CD14-positive monocyte (primary cell): ENCODE data around the gene HSPB9. TPM values are rescaled to one million over a fixed set of nuclear protein-coding genes. Genes with fewer than 3 reads are reported as not detected.

Experiments
- DNase-seq, 3 donors: peaks; one replicate each; pipeline ENCODE4 v3.0.0-alpha.2; 2011 to 2022
- H2AFZ ChIP-seq: 2 replicates; pipeline ENCODE4 v1.6.0; 2012; ENCODE audit warnings: mild to moderate bottlenecking, low read depth, low read length, inconsistent platforms; ENCODE audit not compliant: insufficient read depth, poor library complexity, severe bottlenecking
- H3K27ac ChIP-seq, 2 donors: 1 replicate in 1 of 2; 2 replicates in 1 of 2; pipeline ENCODE4 v1.5.1; 2012 to 2013; ENCODE audit warnings: low read length in 2 of 2, control low read depth in 1 of 2, inconsistent platforms in 1 of 2, low read depth in 1 of 2, mild to moderate bottlenecking in 1 of 2
- H3K27me3 ChIP-seq, 2 donors: one replicate each; pipeline versions ENCODE4 v1.6.0 to v1.6.1; 2011 to 2013; ENCODE audit warnings: low read length in 2 of 2; ENCODE audit not compliant: control insufficient read depth in 2 of 2, insufficient read depth in 2 of 2
- H3K36me3 ChIP-seq, 2 donors: replicated peaks in 1 of 2; 1 replicate in 1 of 2; 2 replicates in 1 of 2; pipeline versions ENCODE4 v1.5.1 to v1.6.1; 2012 to 2013; ENCODE audit warnings: low read length in 2 of 2, control low read depth in 1 of 2, inconsistent platforms in 1 of 2, mild to moderate bottlenecking in 1 of 2; ENCODE audit not compliant: insufficient read depth in 2 of 2, control insufficient read depth in 1 of 2
- H3K4me1 ChIP-seq, 2 donors: 1 replicate in 1 of 2; 2 replicates in 1 of 2; pipeline versions ENCODE4 v1.5.1 to v1.6.1; 2012 to 2013; ENCODE audit warnings: low read length in 2 of 2, control low read depth in 1 of 2, inconsistent platforms in 1 of 2, mild to moderate bottlenecking in 1 of 2, moderate library complexity in 1 of 2; ENCODE audit not compliant: insufficient read depth in 2 of 2, control insufficient read depth in 1 of 2
- H3K4me2 ChIP-seq: replicated peaks from 2 replicates; pipeline ENCODE3; 2012; ENCODE audit warnings: low read length, moderate library complexity, mild to moderate bottlenecking; ENCODE audit not compliant: poor library complexity, severe bottlenecking; ENCODE audit errors: extremely low read depth
- H3K4me3 ChIP-seq, 3 experiments: fragments of 200-600 bp in 1 of 3; sonication (generic) in 1 of 3; replicated peaks in 1 of 3; 1 replicate in 2 of 3; 2 replicates in 1 of 3; pipeline ENCODE4 v1.5.1; 2011 to 2013; ENCODE audit warnings: low read length in 3 of 3, mild to moderate bottlenecking in 3 of 3, control low read depth in 2 of 3, low read depth in 2 of 3, inconsistent platforms in 1 of 3, moderate library complexity in 1 of 3
- H3K79me2 ChIP-seq: 2 replicates; pipeline ENCODE4 v1.6.0; 2012; ENCODE audit warnings: mild to moderate bottlenecking, control low read depth, inconsistent platforms, low read length, moderate library complexity; ENCODE audit not compliant: insufficient read depth
- H3K9ac ChIP-seq: 2 replicates; pipeline ENCODE4 v1.6.0; 2017; ENCODE audit warnings: low read length, mild to moderate bottlenecking; ENCODE audit not compliant: insufficient read depth, poor library complexity, severe bottlenecking
- H3K9me3 ChIP-seq, 2 donors: replicated peaks in 1 of 2; 1 replicate in 1 of 2; 2 replicates in 1 of 2; pipeline versions ENCODE4 v1.5.1 to v1.6.1; 2012 to 2013; ENCODE audit warnings: low read length in 2 of 2, control low read depth in 1 of 2; ENCODE audit not compliant: control insufficient read depth in 1 of 2, insufficient read depth in 1 of 2
- H4K20me1 ChIP-seq: 2 replicates; pipeline ENCODE4 v1.6.0; 2012; ENCODE audit warnings: mild to moderate bottlenecking, low read length, control low read depth, moderate library complexity; ENCODE audit not compliant: insufficient read depth
- H3K27ac Mint-ChIP-seq, 7 donors: one replicate each; pipeline ENCODE4 v1.8.0; 2020; ENCODE audit warnings: mild to moderate bottlenecking in 7 of 7, mixed read lengths in 7 of 7, moderate library complexity in 6 of 7, inconsistent platforms in 2 of 7
- H3K27me3 Mint-ChIP-seq, 3 donors: one replicate each; pipeline ENCODE4 v1.8.0; 2021 to 2022; ENCODE audit warnings: low read depth in 3 of 3, mild to moderate bottlenecking in 3 of 3, mixed read lengths in 3 of 3, moderate library complexity in 3 of 3, inconsistent platforms in 1 of 3
- H3K36me3 Mint-ChIP-seq, 2 donors: one replicate each; pipeline ENCODE4 v1.8.0; 2020; ENCODE audit warnings: mixed read lengths in 2 of 2, inconsistent platforms in 1 of 2, mild to moderate bottlenecking in 1 of 2
- H3K4me1 Mint-ChIP-seq: one replicate; pipeline ENCODE4 v1.8.0; 2020; ENCODE audit warnings: mild to moderate bottlenecking, mixed read lengths
- H3K4me3 Mint-ChIP-seq, 2 donors: one replicate each; pipeline ENCODE4 v1.8.0; 2020; ENCODE audit warnings: mild to moderate bottlenecking in 2 of 2, mixed read lengths in 2 of 2, moderate library complexity in 1 of 2
- H3K9me3 Mint-ChIP-seq, 7 donors: one replicate each; pipeline ENCODE4 v1.8.0; 2020 to 2022; ENCODE audit warnings: mixed read lengths in 7 of 7, mild to moderate bottlenecking in 6 of 7, moderate library complexity in 6 of 7, inconsistent platforms in 2 of 7
- WGBS: methylation state at CpG from one replicate; pipeline ENCODE4 v1.1.5; 2013; ENCODE audit warnings: missing lambda C conversion rate; ENCODE audit not compliant: insufficient coverage; 5-methylcytosine and 5-hydroxymethylcytosine counted together
- intact Hi-C, 2 donors: fragments of 100-400 bp; cut with micrococcal nuclease; formaldehyde crosslinking; loops; one replicate each; pipeline versions ENCODE4 v1.15.0 to v1.15.1; 2023
- polyA plus RNA-seq, 3 donors: library from polyadenylated mRNA; depleted of rRNA in 1 of 3; unstranded in 2 of 3; stranded (reverse) in 1 of 3; fragments of 300-500 nt in 2 of 3; fragments of >200 nt in 1 of 3; fragmentation: Illumina TruSeq in 2 of 3; gene quantifications; 1 replicate in 2 of 3; 2 replicates in 1 of 3; pipeline ENCODE4 v1.2.3, GENCODE V29; 2012 to 2021
- TF ChIP-seq, protein P1 (sequence below): fragments of 200-600 bp; IDR thresholded peaks from one replicate; pipeline ENCODE4 v1.8.0; 2022; ENCODE audit warnings: antibody characterized with exemption, mild to moderate bottlenecking

Gene HSPB9
- polyA plus RNA-seq, 3 donors, result 0.04 TPM; not detected in 2

DNA sequence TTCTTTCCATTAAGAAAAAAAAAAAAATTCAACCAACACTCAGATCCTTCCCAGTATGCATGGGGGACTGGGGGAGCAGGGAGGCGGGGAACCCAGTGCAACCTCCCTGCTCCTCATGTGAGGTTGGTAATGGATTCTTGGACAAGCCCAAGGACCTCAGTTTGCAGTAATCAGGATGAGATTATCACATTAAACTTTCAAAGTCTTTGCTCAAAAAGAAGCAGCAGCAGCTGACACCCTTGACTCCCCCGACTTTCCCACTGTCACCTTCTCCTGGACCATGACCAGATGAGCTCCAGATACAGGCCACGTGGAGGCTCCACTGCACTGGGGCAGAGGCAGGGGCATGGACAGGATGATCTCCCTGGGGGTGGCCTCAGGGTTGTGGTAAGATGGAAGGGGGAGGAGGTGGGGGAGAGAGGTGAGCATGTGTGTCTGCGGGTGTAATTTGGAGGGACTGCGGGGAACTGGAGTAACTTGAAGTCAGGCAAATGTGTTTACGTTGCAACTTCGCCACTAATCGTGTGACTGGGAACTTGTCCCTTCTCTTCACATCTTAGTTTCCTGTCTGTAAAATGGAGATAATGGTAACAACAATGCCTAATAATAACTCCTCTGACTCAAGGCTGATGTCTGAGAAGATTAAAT lies 44.1 kb upstream of the HSPB9 start:
- Histone ChIP-seq H3K27me3 (peaks cover 0 to under 1% of the 10 kb centered on the region in 2 donors), H3K36me3 (no peaks in the 10 kb centered on the region), H3K79me2 (no peaks in the 10 kb centered on the region), H4K20me1 (no peaks in the 10 kb centered on the region), H2AFZ (no peak overlapping the region), H3K9me3 (no peaks in the 10 kb centered on the region), H3K9ac (no peak overlapping the region), H3K4me3 (no peak overlapping the region), H3K4me1 (no peaks in the 10 kb centered on the region), H3K27ac (no peak overlapping the region), H3K4me2 (no peak overlapping the region)
- TF ChIP-seq, protein P1, sequence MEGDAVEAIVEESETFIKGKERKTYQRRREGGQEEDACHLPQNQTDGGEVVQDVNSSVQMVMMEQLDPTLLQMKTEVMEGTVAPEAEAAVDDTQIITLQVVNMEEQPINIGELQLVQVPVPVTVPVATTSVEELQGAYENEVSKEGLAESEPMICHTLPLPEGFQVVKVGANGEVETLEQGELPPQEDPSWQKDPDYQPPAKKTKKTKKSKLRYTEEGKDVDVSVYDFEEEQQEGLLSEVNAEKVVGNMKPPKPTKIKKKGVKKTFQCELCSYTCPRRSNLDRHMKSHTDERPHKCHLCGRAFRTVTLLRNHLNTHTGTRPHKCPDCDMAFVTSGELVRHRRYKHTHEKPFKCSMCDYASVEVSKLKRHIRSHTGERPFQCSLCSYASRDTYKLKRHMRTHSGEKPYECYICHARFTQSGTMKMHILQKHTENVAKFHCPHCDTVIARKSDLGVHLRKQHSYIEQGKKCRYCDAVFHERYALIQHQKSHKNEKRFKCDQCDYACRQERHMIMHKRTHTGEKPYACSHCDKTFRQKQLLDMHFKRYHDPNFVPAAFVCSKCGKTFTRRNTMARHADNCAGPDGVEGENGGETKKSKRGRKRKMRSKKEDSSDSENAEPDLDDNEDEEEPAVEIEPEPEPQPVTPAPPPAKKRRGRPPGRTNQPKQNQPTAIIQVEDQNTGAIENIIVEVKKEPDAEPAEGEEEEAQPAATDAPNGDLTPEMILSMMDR, result no peak
- H3K4me1 Mint-ChIP-seq, result no peaks in the 10 kb centered on the region
- peaks cover 0 to 2% (median 0%) of the 10 kb centered on the region in 7 donors for H3K9me3 Mint-ChIP-seq
- H3K36me3 Mint-ChIP-seq, result peaks cover 0 to 2% of the 10 kb centered on the region in 2 donors
- WGBS, result 66% methylated on average over 4 of the region's 8 CpGs
- no peak for DNase-seq
- peaks cover 4 to 7% (median 5%) of the 10 kb centered on the region in 3 donors for H3K27me3 Mint-ChIP-seq
- no peak overlapping the region for H3K27ac Mint-ChIP-seq
- intact Hi-C loops, result no loop called here
- H3K4me3 Mint-ChIP-seq, result no peak overlapping the region

DNA sequence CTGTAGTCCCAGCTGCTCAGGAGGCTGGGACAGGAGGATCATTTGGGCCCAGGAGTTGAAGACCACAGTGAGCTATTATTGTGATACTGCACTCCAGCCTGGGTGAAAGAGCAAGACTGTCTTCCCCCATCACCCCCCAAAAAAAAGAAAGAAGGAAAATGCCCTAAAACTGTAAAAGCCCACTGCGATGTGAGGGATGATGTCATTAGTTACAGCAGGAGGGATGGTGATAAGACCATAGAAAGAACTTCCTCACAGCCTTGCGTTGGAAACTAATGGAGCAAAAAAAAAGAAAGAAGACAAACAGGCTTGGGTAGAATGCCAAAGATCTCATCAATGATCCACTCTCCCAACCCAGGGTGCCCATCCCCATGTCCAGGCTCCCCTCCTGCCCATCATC lies 43.1 kb upstream of the HSPB9 start:
- H4K20me1 ChIP-seq, result no peaks in the 10 kb centered on the region
- H3K4me2 ChIP-seq, result no peak overlapping the region
- TF ChIP-seq, protein P1, result no peak
- no peaks in the 10 kb centered on the region for H3K27me3 ChIP-seq
- H3K9me3 Mint-ChIP-seq, result peaks cover 0 to 2% (median 0%) of the 10 kb centered on the region in 7 donors
- H3K27ac Mint-ChIP-seq, result no peak overlapping the region
- no peaks in the 10 kb centered on the region for H3K36me3 ChIP-seq
- intact Hi-C loops, result no loop called here
- no peak overlapping the region for H3K4me3 ChIP-seq
- WGBS, result no CpG with 5 or more reads among the region's 2 CpGs
- no peak overlapping the region for H3K9ac ChIP-seq
- H3K9me3 ChIP-seq, result no peaks in the 10 kb centered on the region
- peaks cover 2 to 4% (median 3%) of the 10 kb centered on the region in 3 donors for H3K27me3 Mint-ChIP-seq
- H3K36me3 Mint-ChIP-seq, result no peaks in the 10 kb centered on the region
- DNase-seq, result no peak
- H2AFZ ChIP-seq, result no peak overlapping the region
- no peaks in the 10 kb centered on the region for H3K4me1 Mint-ChIP-seq
- H3K79me2 ChIP-seq, result no peaks in the 10 kb centered on the region
- no peak overlapping the region for H3K27ac ChIP-seq
- H3K4me1 ChIP-seq, result no peaks in the 10 kb centered on the region
- H3K4me3 Mint-ChIP-seq, result no peak overlapping the region
